Stimulated activated CD4-positive, alpha-beta T cell treated with anti-CD3 and anti-CD28 coated beads, Interleukin-15, amount 100 ng/mL, for 48 hours (primary cell): ENCODE data around the gene TPD52L1.
"Not testable (repeated sequence)": the region's sequence is repeated elsewhere in the genome, so short reads cannot be mapped to it uniquely, and the experiment has no call there.

Experiments used
- DNase-seq, 2 donors: peaks; one replicate each; pipeline ENCODE4 v3.0.0-alpha.2; 2020; ENCODE audit warnings: low read depth in 2 of 2

Gene TPD52L1

DNA sequence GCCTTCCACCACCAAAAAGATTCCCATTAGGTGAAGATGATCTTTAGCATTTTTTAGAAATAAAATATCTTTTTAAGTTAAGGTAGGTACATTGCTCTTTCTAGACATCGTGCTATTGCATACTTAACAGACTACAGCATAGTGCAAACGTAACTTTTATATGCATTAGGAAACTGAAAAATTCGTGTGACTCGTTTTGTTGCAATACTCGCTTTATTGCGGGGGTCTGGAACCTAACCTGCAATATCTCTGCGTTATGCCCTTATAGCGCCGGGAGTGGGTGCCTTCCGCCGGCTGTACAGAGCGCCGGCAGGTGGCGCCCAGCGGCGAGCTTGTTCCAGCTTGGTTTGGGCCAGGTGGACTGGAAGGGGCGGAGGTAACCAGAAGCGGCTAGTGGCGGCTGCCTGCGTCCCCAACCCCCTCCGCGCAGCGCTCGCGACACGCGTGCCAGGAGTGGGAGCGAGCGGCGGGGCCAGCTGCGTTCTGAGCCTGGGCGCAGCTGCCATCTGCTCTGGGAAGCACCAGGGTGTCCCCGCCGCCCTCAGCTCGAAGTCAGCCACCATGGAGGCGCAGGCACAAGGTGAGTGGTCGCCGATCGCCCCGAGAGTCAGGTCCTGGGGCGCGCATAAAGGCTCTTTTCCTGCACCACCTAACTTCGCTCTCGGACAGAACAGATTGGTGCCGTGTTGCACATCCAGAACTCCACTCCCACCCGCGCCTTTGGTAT, at the start of gene TPD52L1:
TPD52L1 (plus strand) TSS at position 383 of the 727 bp plus-strand sequence; CDS start at position 562, 179 bp downstream.
- DNase-seq: peak; percentile 24 to 42

- DNase-seq: no peak
Observed at GRCh38 chr6:125104425-125104824, 49.1 kb upstream of the TPD52L1 start.

DNA sequence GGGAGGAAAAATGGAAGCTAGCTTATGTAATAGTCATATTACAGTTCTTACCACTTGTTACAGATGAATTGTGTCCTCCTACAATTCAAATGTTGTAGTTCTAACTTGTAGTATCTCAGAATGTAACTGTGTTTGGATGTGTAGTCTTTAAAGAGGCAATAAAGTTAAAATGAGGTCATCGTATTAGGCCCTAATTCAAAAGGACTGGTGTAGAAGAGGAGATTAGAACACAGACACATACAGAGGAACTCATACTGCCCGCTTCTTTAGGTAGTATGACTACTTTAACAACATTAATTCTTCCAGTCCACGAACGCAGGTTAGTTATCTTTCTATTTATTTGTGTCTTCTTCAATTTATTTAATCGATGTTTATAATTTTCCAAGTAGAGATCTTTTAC, 46.5 kb upstream of the TPD52L1 start:
- DNase-seq: no peak

GRCh38 chr6:125107896-125108295, 45.7 kb upstream of the TPD52L1 start:
- no peak for DNase-seq

DNA sequence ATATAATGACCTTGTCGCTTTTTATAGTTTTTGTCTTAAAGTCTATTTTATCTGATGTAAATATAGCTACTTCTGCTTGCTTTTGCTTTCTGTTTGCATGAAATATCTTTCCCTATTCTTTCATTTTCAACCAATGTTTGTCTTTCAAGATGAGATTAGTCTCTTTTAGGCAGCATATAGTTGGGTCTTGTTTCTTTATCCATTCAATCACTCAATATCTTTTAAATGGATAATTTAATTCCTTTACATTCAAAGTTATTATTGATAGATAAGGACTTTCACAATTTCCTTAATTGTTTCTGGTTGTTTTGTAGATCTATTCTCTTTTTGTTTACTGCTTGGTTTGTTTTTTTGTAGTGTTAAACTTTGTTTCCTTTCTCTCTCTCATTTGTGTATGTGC, 43.5 kb upstream of the TPD52L1 start:
- DNase-seq: no peak

- DNase-seq: no peak
Observed at GRCh38 chr6:125111219-125111983, 42.2 kb upstream of the TPD52L1 start.

DNA sequence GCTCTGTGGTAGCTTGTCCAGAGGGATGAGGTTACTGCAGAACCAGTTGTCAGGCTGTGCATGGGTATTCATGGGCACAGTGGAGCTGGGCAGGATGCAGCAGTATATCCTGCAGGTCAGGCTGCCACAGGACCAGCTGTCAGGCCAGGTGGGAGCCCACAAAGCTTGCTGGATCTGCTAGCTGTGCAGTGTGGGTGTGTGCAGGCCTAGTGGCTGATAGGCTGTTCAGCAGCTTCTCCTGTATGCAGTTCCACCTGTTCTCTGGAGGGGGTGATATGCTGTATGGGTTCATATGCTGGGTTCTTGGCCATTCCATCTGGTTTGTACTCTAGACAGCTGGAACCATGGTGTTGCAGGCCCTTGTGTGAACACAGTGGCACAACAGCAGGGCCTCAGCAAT, 40.6 kb upstream of the TPD52L1 start:
- DNase-seq: no peak

DNA sequence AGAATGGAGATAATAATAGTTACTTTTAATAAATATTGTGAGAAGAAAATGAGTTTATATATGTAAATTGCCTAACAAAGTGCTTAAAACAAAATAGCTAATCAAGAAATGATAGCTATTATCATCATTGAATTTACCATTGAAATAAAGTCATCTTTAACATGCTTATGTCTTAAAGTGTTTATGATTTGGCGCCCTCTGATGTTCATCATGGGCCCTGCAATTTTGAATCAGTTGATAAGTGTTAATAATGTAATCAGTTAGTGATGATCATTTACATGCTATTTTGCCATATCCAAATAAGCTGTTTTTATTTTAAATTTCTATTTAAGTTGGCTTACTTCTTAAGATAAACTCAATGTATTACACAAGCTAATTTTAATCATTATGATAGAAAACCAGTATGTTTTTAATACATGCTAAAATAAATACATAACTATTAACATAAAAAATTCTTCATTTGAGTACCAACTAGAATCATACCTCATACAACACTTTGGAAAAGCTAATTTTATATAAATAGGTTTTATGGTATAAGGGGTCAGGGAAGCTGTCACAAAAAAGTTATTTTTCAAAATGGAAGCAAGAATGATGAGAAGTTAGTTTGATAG, 39.2 kb upstream of the TPD52L1 start:
- DNase-seq: peak in 1 of 2 donors; percentile 25

DNA sequence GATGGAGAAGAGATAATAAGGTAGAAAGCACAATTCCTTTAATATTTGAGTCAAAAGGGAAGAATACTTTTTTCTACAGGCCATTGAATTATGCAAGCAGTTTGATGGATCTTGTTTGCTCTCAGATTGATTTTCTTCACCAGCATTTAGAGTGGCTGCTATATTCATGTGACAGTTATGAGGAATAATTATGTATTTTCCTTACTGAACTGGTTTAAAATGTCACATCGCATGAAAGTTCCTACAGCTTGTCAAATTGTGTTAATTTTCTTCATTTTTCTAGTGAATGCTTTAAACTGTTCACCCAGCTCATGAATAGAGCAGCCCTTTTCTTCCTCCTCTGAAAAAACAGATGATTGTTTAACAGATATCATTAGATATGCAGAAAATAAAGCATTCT, 37.4 kb upstream of the TPD52L1 start:
- no peak for DNase-seq

DNA sequence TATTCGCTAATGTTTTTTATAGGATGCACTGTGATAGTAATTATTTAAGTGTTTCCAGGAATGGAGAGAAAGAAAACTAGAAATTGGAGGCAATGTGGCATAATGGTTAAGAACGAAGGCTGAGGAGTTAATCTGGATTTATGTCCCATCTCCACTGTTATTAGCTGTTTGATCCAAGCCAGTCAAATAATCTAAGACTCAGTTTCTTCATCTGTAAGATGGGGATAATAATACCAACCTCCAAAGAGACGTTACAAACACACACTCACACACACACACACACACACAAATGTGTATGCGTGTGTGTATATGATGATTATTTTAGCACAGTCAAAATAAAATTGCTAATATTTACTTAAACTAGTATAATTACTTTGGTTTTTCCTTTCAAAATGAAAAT, 36.9 kb upstream of the TPD52L1 start:
- no peak for DNase-seq

DNA sequence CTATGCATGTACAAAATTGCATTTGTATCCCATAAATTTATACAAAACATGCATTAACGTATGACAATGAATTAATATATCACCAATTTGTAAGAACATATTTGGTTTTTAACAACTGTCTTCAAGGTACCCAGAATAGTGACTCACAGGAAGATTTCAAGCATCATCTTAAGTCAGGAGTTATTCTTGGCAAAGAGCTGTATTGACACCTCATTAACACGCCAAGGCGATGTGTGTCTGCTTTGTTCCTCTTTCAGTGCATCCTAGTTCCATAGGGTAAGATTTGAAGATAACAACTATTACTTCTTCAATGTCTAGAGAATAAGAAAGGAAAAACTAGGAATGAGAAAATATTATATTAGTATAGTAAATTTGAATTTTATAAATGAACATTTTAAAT, 35.8 kb upstream of the TPD52L1 start:
- DNase-seq: no peak

DNA sequence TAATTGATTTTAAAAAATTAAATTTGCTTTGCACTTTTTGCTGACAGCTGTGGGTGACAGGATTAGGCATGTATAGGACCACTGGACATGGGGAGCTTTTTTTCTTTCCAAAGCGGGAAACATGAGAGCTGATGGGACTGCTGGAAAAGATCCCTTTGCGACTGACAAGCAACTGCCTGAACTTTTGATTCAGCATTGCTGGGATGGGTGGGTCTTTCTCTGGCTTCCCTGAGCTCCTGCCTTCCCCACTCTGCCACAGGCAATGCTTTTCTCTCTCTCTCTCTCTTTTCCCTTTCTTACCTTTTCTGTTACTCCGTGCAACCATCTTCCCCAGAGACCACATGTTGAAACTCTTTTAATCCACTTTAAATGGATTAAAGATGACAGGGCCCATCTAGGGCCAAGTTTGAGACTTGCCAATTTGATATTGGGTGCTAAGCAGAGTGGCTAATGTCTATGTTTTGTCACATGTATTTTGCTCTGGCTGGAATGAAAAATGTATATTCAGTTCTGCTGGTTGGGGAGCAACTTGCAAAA, 33.5 kb upstream of the TPD52L1 start:
- no peak for DNase-seq

DNA sequence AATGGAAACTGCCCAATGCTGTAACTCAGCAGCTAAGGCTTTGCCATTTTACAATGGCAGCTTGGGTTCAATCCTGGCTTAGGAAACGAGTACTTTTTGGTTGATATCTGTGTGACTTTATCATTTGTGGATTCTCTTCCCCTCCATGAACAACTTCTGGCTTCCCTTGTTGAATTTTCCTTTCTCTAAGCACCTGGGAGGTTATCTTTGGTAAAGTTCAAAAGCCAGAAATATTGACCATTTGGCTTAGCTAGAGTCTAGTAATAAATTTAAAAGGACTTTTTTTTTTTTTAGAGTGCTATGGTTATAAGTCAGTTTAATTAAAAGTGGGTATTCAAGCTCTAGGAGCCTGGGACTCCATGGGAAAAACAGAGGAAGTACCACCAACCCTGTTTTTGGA, 31.7 kb upstream of the TPD52L1 start:
- DNase-seq: no peak

- DNase-seq: no peak
Observed at GRCh38 chr6:125123051-125123450, 30.5 kb upstream of the TPD52L1 start.

- DNase-seq: no peak
Observed at GRCh38 chr6:125123468-125124048, 30.0 kb upstream of the TPD52L1 start.

GRCh38 chr6:125124049-125124669, 29.4 kb upstream of the TPD52L1 start:
- no peak for DNase-seq

GRCh38 chr6:125125856-125126255, 27.7 kb upstream of the TPD52L1 start:
- DNase-seq: not testable (repeated sequence)

DNA sequence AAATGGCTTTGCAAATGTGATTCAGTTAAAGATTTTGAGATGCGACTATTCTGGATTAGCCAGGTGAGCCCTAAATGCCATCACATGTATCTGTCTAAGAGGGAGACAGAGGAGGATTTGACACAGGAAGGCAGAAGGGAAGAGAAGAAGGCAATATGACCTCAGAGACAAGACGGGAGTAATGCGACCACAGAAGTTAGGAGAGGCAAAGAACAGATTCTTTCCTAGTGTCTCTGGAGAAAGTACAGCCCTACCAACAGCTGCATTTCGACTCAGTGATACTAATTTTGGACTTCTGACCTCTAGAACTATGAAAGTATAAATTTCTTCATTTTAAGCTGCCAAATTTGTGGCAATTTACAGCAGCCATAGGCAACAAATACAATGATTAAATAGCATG, 24.2 kb upstream of the TPD52L1 start:
- no peak for DNase-seq

- DNase-seq: no peak
Observed at GRCh38 chr6:125132058-125132457, 21.5 kb upstream of the TPD52L1 start.

- no peak for DNase-seq
Observed at GRCh38 chr6:125136378-125136777, 17.2 kb upstream of the TPD52L1 start.

DNA sequence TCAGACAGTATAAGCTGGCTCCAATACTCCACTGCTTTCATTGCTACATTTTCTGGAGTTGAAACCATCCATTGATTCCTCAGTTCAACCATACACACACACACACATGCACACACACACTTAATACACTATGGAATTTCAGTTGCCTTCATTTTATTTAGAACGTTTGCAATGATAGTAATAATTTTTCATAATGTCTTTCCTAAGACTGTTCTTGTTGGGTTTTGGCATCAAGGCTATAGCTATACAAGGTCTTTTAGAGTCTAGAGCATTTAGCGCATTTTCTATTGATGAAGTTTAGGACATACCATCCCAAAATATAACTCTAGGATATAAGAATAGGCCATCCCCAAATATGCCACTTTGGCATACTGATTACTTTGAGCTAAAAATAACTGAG, 15.5 kb upstream of the TPD52L1 start:
- no peak for DNase-seq

GRCh38 chr6:125140808-125141207, 12.8 kb upstream of the TPD52L1 start:
- no peak for DNase-seq
